ENCODE results near the gene LGALS4.
"Not testable (repeated sequence)": the region's sequence is repeated elsewhere in the genome, so short reads cannot be mapped to it uniquely, and the experiment has no call there.

LGALS4 gene

DNA sequence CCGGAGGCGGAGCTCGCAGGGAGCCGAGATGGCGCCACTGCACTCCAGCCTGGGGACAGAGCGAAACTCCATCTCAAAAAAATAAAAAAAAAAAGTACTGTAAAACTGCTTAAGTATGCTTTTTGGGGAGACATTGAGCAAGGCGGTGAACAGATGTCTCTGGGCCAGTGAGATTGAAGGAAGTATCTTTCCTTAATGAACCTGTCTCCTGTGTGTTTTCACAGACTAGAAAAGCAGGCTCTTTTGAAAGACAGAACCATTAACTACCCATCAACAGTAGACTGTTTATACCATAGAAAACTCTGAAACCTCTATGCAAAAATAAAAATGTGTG, 20.3 kb upstream of the LGALS4 start:
- Histone ChIP-seq H2AFZ (no peak overlapping the region), H3K27ac (no peak overlapping the region), H3K9ac (no peak overlapping the region), H3K4me3 (ENCODE audit: low read depth, low read length) (no peak overlapping the region), H3K4me1 (peaks cover 16% of the 10 kb centered on the region), H3K4me2 (ENCODE audit: low read length) (no peak overlapping the region), H3K79me2 (peaks cover 2% of the 10 kb centered on the region), H3K27me3 (ENCODE audit: control insufficient read depth, insufficient read depth, low read length) (no peaks in the 10 kb centered on the region), H3K9me3 (ENCODE audit: control insufficient read depth, low read length) (no peaks in the 10 kb centered on the region), H3K36me3 (ENCODE audit: control insufficient read depth, insufficient read depth, low read length) (no peaks in the 10 kb centered on the region)
- TF ChIP-seq, protein P1, sequence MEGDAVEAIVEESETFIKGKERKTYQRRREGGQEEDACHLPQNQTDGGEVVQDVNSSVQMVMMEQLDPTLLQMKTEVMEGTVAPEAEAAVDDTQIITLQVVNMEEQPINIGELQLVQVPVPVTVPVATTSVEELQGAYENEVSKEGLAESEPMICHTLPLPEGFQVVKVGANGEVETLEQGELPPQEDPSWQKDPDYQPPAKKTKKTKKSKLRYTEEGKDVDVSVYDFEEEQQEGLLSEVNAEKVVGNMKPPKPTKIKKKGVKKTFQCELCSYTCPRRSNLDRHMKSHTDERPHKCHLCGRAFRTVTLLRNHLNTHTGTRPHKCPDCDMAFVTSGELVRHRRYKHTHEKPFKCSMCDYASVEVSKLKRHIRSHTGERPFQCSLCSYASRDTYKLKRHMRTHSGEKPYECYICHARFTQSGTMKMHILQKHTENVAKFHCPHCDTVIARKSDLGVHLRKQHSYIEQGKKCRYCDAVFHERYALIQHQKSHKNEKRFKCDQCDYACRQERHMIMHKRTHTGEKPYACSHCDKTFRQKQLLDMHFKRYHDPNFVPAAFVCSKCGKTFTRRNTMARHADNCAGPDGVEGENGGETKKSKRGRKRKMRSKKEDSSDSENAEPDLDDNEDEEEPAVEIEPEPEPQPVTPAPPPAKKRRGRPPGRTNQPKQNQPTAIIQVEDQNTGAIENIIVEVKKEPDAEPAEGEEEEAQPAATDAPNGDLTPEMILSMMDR (IDR thresholded peaks at IDR 0.05) = no peak

DNA sequence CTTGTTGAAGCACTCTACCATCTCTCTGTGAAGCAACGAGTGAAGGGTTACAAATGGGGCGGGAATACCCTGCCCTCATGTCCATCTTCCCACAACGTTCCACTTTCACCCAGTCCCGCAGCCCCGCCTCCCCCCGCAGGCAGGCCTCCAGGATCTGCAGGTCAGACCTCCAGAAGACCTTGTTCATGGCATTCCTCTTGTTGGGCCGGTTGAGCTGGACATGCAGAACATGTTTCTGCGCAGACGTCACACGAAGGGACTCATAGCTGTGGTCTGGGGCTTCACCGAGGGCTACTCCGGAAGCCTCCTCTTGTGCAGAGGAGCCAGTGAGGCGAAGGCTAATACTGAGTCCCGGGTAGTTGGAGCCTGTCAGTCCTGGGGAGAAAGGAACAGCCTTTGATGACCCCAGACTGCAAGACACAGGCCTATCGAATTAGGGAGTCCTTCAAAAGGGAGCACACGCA, 18.4 kb upstream of the LGALS4 start:
- no peaks in the 10 kb centered on the region for H3K9me3 ChIP-seq (ENCODE audit: control insufficient read depth, low read length)
- H3K27me3 ChIP-seq (ENCODE audit: control insufficient read depth, insufficient read depth, low read length) = no peaks in the 10 kb centered on the region
- H3K79me2 ChIP-seq = peaks cover 5% of the 10 kb centered on the region
- H3K4me1 ChIP-seq = peaks cover 16% of the 10 kb centered on the region
- H3K9ac ChIP-seq = peak overlapping the region; percentile 53
- peak overlapping the region; percentile 94 for H3K27ac ChIP-seq
- H3K4me3 ChIP-seq (ENCODE audit: low read depth, low read length) = peak overlapping the region; percentile 98
- peak overlapping the region; percentile 97 for H3K4me2 ChIP-seq (ENCODE audit: low read length)
- TF ChIP-seq, protein P1 (IDR thresholded peaks at IDR 0.05) = no peak
- H2AFZ ChIP-seq = peak overlapping the region; percentile 89
- no peaks in the 10 kb centered on the region for H3K36me3 ChIP-seq (ENCODE audit: control insufficient read depth, insufficient read depth, low read length)

DNA sequence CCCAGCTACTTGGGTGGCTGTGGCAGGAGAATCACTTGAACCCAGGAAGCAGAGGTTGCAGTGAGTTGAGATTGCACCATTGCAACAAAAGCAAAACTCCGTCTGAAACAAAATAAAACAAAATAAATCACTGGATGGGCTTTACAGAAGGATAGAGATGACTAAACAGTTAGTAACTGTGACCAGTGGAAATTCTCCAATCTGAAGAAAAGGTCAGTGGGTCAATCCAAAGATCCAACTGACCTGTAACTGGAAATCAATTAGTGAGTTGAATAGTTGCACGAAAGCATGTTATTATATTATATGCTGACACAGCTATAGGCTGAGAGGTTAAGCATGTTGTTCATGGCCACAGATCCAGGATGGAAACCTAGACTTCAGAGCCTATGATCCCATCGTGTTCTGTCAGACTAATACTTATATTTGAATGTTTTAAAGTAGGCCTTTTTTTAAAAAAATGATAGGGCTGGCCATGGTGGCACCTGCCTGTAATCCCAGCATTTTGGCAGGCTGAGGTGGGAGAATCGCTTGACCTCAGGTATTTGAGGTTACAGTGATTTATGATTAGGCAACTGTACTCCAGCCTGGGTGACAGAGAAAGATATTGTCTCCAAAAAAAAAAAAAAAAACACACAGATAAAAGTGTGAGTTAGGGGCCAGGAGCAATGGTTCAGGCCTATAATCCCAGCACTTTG, 17.4 kb upstream of the LGALS4 start:
- TF ChIP-seq, protein P1 (IDR thresholded peaks at IDR 0.05) = no peak
- H3K4me2 ChIP-seq (ENCODE audit: low read length) = no peak overlapping the region
- H2AFZ ChIP-seq = no peak overlapping the region
- H3K36me3 ChIP-seq (ENCODE audit: control insufficient read depth, insufficient read depth, low read length) = no peaks in the 10 kb centered on the region
- peaks cover 7% of the 10 kb centered on the region for H3K4me1 ChIP-seq
- H3K9me3 ChIP-seq (ENCODE audit: control insufficient read depth, low read length) = no peaks in the 10 kb centered on the region
- no peak overlapping the region for H3K27ac ChIP-seq
- no peak overlapping the region for H3K9ac ChIP-seq
- peaks cover 8% of the 10 kb centered on the region for H3K79me2 ChIP-seq
- no peaks in the 10 kb centered on the region for H3K27me3 ChIP-seq (ENCODE audit: control insufficient read depth, insufficient read depth, low read length)
- no peak overlapping the region for H3K4me3 ChIP-seq (ENCODE audit: low read depth, low read length)

DNA sequence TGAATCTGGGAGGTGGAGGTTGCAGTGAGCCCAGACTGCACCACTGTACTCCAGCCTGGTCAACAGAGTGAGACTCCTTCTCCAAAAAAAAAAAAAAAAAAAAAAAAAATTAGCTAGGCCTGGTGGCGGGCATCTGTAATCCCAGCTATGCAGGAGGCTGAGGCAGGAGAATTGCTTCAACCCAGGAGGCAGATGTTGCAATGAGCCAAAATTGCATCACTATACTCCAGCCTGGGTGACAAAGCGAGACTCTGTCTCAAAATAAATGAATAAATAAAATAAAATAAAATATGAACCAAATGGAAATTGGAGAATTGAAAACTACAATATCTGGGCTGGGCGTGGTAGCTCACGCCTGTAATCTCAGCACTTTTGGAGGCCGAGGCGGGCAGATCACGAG, 16.5 kb upstream of the LGALS4 start:
- not testable (repeated sequence) for H3K4me3 ChIP-seq (ENCODE audit: low read depth, low read length); H2AFZ ChIP-seq; H3K9me3 ChIP-seq (ENCODE audit: control insufficient read depth, low read length); H3K4me2 ChIP-seq (ENCODE audit: low read length); H3K36me3 ChIP-seq (ENCODE audit: control insufficient read depth, insufficient read depth, low read length); H3K27me3 ChIP-seq (ENCODE audit: control insufficient read depth, insufficient read depth, low read length); H3K4me1 ChIP-seq; H3K9ac ChIP-seq; H3K27ac ChIP-seq
- peaks cover 12% of the 10 kb centered on the region for H3K79me2 ChIP-seq

DNA sequence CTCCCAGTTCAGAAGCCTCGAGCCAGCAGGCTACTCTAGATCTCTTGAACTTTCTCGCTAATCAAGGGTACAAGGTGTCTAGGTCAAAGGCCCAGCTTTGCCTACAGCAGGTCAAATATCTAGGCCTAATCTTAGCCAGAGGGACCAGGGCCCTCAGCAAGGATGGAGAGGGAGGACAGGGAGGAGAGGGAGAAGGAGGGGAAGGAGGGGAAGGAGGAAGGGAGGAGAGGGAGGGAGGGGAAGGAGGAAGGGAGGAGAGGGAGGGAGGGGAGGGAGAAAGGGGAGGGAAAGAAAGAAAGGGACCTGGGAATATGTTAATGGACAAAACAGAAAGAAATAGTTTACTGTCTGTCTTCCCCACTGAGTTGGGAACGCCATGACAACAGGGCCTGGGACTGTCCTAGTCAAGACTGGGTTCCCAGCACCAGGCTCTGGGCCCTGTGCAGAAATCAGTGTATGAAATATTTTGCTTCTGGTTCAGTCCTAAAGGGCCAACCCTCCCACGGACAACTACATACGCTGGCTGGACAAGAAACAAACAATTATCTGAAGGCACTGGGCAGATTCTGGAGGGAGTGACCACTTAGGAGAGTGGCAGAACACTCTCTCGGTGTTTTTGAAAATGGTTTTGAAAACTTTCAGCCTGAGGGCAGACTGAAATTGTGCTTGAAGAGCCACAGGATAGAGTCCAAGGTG, 14.3 kb upstream of the LGALS4 start:
- no peaks in the 10 kb centered on the region for H3K9me3 ChIP-seq (ENCODE audit: control insufficient read depth, low read length)
- H3K9ac ChIP-seq = no peak overlapping the region
- H3K4me3 ChIP-seq (ENCODE audit: low read depth, low read length) = no peak overlapping the region
- H3K27me3 ChIP-seq (ENCODE audit: control insufficient read depth, insufficient read depth, low read length) = no peaks in the 10 kb centered on the region
- H3K4me1 ChIP-seq = peaks cover 7% of the 10 kb centered on the region
- no peak overlapping the region for H3K4me2 ChIP-seq (ENCODE audit: low read length)
- no peak overlapping the region for H2AFZ ChIP-seq
- no peaks in the 10 kb centered on the region for H3K36me3 ChIP-seq (ENCODE audit: control insufficient read depth, insufficient read depth, low read length)
- TF ChIP-seq, protein P1 (IDR thresholded peaks at IDR 0.05) = no peak
- H3K79me2 ChIP-seq = peaks cover 16% of the 10 kb centered on the region
- no peak overlapping the region for H3K27ac ChIP-seq

DNA sequence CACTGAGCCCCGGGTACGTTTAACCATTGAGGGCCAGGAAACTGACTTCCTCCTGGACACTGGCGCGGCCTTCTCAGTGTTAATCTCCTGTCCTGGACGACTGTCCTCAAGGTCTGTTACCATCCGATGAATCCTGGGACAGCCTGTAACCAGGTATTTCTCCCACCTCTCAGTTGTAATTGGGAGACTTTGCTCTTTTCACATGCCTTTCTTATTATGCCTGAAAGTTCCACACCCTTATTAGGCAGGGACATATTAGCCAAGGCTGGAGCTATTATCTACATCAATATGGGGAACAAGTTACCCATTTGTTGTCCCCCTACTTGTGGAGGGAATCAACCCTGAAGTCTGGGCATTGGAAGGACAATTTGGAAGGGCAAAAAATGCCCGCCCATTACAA, 13.2 kb upstream of the LGALS4 start:
- not testable (repeated sequence) for H2AFZ ChIP-seq; H3K4me2 ChIP-seq (ENCODE audit: low read length); H3K4me1 ChIP-seq; H3K27me3 ChIP-seq (ENCODE audit: control insufficient read depth, insufficient read depth, low read length); H3K27ac ChIP-seq; H3K4me3 ChIP-seq (ENCODE audit: low read depth, low read length); H3K36me3 ChIP-seq (ENCODE audit: control insufficient read depth, insufficient read depth, low read length); H3K9me3 ChIP-seq (ENCODE audit: control insufficient read depth, low read length); H3K9ac ChIP-seq
- H3K79me2 ChIP-seq = peaks cover 16% of the 10 kb centered on the region

DNA sequence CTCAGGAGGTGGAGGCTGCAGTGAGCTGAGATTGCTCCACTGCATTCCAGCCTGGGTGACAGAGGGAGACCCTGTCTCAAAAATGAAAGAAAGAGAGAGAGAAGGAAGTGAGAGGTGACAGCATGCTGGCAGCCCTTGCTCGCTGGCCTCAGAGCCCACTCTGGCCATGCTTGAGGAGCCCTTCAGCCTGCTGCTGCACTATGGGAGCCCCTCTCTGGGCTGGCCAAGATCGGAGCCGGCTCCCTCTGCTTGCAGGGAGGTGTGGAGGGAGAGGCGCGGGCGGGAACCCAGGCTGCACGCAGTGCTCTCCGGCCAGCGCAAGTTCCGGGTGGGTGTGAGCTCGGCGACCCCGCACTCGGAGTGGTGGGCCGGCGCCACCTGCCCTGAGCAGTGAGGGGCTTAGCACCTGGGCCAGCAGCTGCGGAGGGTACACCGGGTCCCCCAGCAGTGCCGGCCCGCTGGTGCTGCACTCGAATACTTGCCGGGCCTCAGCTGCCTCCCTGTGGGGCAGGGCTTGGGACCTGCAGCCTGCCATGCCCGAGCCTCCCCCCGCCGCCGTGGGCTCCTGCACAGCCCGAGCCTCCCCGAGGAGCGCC, 8.6 kb upstream of the LGALS4 start:
- H3K9me3 ChIP-seq (ENCODE audit: control insufficient read depth, low read length); H3K4me3 ChIP-seq (ENCODE audit: low read depth, low read length); H3K36me3 ChIP-seq (ENCODE audit: control insufficient read depth, insufficient read depth, low read length); H3K27me3 ChIP-seq (ENCODE audit: control insufficient read depth, insufficient read depth, low read length); H2AFZ ChIP-seq; H3K4me2 ChIP-seq (ENCODE audit: low read length); H3K4me1 ChIP-seq; H3K27ac ChIP-seq; H3K9ac ChIP-seq: not testable (repeated sequence)
- H3K79me2 ChIP-seq = peaks cover 12% of the 10 kb centered on the region
